ENCODE data around the gene FKBP1A.

Gene FKBP1A

DNA sequence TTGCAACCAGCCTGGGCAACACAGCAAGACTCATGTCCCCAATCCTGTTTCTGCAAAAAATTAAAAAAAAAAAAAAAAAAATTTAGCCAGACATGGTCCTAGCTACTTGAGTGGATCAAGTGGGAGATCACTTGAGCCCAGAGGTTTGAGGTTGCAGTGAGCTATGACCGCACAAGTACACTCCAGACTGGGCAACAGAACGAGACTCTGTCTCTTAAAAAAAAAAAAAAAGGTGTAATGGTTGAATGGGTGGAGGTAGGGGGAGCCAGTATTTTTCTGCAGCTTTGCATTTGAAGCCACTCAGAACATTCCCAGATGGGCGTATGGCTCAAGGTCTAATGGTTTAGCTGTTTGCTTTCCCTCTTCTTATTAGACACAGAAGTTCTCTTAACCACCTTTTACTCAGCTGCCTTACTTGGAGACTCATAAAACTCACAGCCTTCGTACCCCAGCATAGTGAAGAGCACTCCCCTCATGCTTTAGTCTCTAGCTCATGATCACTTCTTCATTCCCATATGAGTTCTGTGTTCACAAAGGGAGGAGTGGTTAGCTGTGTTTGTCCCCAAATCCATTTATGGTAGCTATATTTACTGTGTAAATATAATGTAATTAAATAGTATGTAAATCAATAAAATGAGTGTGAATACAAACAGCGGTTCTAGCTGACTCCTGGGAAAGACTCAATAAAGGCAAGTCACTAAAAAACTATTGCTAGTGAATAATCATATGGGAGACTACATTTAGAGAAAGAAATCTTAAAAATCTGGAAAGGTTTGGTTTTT lies 9.0 kb downstream of the FKBP1A start:
- no peak for DNase-seq

DNA sequence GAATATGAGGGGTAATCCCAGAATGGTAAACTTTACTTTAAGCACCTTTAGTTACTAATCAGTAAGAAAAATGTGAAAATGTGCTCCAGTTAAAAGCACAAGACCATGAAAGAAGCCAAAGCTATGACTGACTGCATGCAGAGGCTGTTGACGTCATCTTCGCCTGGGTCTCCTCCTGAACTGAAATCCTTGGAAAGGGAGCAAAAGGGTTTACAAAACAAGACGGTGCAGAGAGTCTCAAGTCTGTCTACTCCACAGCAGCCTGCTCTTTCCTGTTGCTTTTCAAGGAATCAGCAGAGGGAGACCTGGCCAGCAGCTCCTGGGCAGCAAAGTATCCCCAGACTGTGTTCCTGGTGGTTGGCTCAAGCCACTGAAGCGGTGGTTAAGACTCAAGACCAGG lies 10.2 kb downstream of the FKBP1A start:
- no peak for DNase-seq

DNA sequence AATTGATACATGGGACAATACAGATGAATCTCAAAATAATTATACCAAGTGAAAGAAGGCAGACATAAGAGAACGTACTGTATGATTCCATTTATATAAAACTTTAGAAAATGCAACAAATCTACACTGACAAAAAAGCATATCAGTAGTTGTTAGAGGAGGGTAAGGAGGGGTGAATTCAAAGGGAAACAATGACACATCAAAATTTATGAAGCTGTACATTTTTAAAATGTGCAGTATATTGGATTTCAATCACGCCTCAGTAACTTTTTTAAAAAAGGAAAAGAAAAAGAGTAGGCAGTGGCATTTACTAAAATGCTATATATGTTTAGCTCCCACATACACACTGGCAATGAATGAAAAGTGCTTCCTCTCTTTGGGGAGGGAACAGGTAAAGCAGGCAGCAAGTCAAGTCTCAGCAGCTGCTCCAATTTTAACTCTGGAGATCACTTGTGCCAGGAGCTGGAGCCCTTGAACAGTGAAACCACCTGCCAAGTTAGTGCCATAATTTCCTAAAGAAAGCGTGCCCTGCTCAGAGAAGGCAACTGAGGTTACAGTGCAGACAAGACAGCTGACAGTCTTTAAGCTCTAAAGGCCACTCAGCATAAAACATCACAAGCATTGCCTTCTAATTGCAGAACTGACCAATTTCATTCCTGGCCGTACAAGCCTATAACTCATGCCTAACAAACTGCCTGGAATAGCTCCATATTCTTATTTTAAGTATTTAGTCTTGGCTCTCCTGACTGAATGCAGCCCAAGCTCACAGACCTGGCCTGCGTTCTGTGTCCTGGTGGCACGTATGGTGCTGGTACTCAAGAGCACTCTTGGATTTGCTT lies 10.9 kb downstream of the FKBP1A start:
- no peak for DNase-seq

DNA sequence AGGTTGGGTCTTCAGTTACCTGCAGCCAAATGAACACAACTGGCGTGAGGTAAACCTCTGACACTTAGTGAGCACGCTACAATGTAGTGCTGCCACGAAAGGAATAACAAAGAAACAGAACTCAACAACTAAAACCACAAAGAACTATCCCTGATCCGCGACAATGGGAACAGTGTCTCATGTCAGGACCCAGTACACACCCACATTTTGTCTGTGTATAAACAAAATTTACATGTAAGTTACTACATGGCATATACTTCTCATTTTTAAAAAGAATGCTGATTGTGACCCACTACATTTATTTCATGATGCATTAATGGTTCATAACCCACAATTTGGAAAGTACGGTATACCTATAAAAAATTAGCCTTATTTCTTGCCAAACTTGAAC lies 14.1 kb downstream of the FKBP1A start:
- DNase-seq: no peak

DNA sequence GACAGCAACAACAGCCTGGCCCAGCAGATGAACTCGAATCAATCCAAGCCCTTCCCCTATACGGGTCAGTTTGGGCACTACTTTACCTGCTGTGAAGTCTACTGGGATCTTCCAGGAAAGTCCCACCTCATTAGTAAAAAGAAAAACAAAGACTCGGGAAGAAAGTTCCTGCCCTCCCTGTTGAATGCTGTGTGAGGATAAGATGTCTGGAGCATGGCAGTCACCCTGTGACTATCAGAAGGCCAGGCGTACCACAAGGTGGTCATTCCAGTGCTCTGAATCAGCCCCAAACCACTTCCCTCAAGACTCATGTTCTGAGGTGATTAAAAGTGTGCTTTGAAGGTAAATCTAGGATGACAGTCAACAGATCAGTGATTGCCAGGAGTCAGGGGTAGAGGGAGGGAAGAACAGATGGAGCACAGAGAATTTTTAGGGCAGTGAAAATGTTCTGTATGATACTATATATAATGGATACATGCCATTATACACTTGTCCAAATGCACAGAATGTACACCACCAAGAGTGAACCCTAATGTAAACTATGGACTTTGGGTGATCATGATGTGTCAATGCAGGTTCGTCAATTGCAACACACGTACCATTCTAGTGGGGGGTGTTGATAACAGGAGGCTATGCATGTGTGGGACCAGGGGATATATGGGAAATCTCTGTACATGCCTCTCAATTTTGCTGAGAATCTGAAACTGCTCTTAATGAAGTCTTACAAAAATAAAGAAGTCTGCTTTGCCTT lies 14.7 kb downstream of the FKBP1A start:
- DNase-seq: no peak

GRCh38 chr20:1377341-1377871 lies 15.4 kb downstream of the FKBP1A start:
- no peak for DNase-seq

- DNase-seq: no peak
These were observed 16.2 kb downstream of the FKBP1A start for GRCh38 chr20:1376408-1377270.

DNA sequence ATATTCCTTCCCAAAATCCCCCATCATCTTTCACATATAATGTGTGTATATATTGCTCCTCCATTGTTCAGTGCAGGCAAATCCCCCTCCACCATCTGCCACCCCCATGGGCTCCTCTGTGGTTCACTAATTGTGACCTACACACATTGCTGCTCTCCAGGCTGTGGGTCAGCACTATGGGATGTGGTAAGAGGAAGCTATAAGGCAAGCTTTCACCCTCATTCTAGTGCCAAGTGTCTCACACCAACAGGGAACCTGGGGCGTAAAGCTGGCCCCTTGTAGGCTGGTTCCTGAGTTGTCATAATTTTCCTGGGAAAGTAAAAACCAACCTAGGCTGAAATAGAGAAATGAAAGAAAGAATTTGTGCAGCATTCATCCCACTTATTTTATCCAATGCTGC lies 16.8 kb downstream of the FKBP1A start:
- DNase-seq: no peak

- DNase-seq: no peak
These were observed 17.3 kb downstream of the FKBP1A start for GRCh38 chr20:1375515-1375914.

DNA sequence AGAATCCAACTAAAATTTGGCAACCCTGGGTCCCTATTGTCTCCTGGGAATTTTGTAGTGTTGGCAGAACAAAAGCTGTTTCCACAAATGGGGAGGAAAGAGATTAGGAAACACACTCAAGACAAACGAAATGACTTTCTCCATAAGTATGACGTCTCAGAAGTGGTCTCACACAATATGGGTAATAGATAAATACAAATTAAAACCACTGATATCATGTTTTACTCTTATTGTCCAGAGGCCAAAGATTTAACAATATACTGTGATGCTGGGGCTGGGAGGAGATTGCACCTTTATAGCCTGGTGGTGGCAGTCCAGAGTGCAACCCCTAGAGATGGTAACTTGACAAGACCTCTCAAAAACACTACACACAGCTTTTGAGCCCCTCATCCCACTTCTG lies 18.6 kb downstream of the FKBP1A start:
- no peak for DNase-seq

DNA sequence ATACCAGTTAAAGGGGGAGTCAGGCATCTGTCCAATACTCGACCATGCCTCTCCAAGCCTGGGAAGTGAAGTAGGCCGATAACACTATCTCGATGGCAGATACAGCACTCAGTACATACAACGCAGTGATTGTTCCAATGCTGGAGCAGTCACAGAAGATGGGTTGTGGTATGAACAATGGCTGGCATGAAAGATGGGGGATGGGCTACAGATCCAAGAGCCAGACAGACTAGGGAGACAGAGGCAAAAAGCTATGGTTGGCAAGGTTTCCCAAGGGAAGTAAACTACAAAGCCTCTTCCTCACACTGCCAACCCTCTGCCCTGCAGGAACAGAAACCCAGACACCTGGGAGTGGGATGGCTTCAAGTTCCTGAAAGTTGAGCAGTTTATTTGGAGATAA lies 19.2 kb downstream of the FKBP1A start:
- no peak for DNase-seq

GRCh38 chr20:1373036-1373435 lies 19.8 kb downstream of the FKBP1A start:
- DNase-seq: no peak

GRCh38 chr20:1371830-1372539 lies 20.9 kb downstream of the FKBP1A start:
- no peak for DNase-seq

DNA sequence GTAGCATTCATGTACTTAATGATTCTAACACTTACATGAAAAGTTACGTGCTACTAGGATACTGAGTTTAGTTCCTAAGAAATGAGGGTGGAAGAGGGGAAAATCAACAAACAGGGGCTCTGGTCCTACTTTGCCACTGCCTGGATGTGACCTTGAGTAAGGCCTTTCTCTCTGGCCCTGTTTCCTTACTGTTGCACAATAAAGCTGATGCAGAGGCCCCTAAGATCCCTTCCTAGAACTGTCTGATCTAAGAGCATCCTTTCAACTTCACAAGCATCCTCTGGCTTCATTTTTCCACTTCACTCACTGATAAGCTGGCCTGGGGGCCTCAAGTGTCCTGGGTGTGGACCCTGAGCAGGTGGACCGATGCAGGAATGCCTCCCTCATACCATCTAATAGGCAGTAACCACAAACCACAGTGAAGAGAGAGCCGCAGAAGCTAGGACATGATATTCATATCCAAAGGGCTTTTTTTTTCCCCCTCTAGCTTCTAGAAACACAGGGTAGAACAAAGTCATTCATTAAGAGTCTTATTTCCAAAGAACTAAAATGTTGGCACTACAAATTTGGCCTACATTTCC lies 21.6 kb downstream of the FKBP1A start:
- no peak for DNase-seq

- no peak for DNase-seq
These were observed 22.2 kb downstream of the FKBP1A start for GRCh38 chr20:1370548-1371110.

DNA sequence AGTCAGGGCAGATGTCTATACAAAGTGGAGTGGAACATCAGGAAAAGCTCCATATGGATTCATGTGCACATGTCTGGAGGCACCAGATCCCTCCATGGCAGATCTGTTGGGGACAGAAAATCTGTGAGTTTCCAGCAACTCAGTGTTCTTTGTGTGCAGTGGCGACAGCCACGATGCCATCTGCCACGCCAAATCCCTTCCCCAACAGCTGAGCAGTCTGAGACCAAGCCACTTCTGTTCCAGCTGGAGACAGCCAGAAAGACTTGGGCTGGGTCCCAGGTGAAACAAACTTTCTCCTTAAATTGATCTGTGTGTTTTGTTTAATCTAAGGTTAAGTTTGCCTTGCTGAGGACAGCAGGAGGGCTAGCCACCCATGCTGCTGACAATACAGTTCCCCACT lies 22.9 kb downstream of the FKBP1A start:
- DNase-seq: no peak

DNA sequence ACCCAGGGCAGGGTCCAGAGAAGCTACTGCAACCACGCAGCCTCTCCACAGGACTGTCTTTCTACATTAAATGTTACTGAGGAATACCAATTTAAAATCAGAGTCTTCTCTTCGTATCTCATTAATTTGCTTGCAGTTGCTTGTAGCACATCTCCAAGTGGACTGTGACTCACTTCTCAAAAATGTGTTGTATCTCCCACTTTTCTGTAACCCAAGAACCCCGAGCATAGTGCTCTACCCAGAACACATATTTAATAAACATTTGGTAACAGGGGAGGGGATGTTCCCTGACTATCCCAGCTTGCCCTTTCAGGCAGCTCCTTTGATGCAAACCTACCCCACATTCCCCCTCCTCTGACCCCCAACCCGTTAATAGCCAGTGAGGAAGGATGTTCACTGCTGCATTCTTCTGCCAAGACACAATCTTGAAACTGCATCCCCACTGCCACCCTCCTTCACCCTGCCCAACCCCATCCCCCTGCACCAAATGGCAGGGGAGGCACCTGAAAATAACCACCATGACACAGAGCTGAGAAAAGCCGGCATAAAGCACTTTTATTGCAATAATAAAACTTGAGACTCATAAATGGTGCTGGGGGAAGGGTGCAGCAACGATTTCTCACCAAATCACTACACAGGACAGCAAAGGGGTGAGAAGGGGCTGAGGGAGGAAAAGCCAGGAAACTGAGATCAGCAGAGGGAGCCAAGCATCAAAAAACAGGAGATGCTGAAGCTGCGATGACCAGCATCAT lies 24.2 kb downstream of the FKBP1A start:
- no peak for DNase-seq

GRCh38 chr20:1367479-1367878 lies 25.4 kb downstream of the FKBP1A start:
- no peak for DNase-seq

- DNase-seq: no peak
These were observed 28.7 kb downstream of the FKBP1A start for GRCh38 chr20:1364106-1364505.

GRCh38 chr20:1363522-1363921 lies 29.3 kb downstream of the FKBP1A start:
- no peak for DNase-seq

Data from T-helper 9 cell (primary cell).